GDM1 (cell line): ENCODE measurements around the gene BRMS1L.
A peak's percentile ranks its signal among the peaks of the same experiment; 100 is the strongest.
"Not testable (repeated sequence)": the region's sequence is repeated elsewhere in the genome, so short reads cannot be mapped to it uniquely, and the experiment has no call there.

Experiments used
- DNase-seq: peaks from one replicate; lab custom pipeline; 2025; lab: John Stamatoyannopoulos, UW

BRMS1L gene

DNA sequence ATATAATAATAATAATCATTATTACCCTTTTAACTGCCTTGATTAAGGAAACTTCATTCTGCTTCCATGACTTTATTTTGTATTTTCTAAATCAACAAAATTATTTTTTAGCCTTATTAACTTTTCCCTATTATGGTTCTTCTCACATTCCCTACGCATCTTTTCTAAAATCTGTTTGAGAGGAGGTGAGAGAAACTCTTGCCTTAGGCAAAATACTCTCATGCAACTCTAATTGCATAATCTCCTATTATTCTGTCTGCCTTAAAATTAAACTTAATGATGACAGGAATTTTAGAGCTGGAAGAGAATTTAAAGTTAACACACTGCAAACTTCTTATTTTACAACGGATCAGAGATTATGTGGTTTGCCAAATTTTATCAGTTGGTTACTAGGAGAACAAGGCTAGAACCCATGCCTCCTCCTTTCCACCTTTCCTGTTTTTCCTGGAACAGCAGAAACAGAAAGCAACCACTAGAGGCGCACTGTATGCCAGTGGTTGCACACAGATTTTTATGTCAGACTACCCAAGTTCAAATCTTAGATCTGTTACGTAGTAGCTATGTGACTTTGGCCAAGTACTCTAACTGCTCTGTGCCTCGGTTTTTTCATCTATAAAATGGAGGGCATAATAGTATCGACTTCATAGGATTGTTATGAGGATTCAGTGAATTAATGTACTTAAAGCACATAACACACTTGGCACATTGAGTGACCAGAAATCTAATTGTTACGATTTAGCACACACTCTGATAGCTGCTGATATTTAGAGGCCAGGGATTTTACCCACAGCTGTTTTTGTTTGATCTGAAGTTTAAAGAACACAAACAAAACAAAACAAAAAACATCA lies 4.3 kb upstream of the BRMS1L start:
- DNase-seq = peak; percentile 12

- no peak for DNase-seq
Observed at GRCh38 chr14:35822501-35822900, 3.6 kb upstream of the BRMS1L start.

DNA sequence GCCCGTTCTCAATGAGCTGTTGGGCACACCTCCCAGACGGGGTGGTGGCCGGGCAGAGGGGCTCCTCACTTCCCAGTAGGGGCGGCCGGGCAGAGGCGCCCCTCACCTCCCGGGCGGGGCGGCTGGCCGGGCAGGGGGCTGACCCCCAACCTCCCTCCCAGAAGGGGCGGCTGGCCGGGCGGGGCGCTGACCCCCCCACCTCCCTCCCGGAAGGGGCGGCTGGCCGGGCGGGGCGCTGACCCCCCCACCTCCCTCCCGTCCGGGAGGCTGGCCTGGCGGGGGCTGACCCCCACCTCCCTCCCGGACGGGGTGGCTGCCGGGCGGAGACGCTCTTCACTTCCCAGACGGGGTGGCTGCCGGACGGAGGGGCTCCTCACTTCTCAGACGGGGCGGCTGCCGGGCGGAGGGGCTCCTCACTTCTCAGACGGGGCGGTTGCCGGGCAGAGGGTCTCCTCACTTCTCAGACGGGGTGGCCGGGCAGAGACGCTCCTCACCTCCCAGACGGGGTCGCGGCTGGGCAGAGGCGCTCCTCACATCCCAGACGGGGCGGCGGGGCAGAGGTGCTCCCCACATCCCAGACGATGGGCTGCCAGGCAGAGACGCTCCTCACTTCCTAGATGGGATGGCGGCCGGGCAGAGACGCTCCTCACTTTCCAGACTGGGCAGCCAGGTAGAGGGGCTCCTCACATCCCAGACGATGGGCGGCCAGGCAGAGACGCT lies 1.5 kb upstream of the BRMS1L start:
- DNase-seq = not testable (repeated sequence)

GRCh38 chr14:35825968-35826217 lies 245 bp upstream of the BRMS1L start:
- DNase-seq = no peak

DNA sequence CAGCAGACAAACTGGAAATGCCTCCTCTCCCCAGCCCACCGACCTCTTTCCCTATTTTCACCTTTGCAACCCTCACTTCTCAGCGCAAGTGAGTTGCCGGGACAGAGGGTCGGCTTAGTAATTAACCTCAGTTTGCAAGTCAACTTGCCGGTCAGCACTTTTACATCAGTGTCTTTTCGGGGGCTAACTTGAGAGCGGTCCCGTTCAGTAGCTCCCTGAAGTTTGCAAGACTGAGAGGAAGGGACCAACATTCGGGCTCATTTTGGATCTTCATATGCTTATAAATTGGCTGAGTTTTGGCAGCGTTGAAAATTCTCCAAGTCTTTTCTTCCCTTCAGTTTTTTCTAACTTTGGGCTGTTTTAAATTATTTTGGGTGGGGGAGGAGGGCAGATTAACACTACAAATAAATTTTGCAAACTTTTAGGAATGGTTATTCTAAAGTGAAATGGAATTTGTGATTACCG lies 846 bp downstream of the BRMS1L start:
- DNase-seq = no peak

- no peak for DNase-seq
Observed at GRCh38 chr14:35827678-35828472, 1.7 kb downstream of the BRMS1L start.

DNA sequence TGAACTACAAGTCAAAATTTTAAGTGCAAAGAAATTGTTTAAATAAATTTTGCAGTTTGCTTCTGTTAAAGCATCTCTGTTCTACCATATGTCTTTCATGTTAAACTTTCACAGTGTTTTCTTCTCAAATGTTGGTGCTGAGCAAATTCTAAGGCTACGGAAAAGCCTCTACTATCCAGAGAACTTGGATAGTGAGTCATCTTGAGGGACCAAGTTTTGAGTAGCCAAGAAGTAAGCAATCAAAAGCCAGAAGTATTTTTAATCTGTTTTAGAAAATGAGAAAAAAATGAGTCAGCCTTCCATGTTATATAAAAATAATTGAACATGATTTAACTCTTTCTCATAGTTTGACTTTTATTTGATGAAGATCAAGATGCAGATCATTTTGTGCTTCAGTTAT lies 3.3 kb downstream of the BRMS1L start:
- no peak for DNase-seq

DNA sequence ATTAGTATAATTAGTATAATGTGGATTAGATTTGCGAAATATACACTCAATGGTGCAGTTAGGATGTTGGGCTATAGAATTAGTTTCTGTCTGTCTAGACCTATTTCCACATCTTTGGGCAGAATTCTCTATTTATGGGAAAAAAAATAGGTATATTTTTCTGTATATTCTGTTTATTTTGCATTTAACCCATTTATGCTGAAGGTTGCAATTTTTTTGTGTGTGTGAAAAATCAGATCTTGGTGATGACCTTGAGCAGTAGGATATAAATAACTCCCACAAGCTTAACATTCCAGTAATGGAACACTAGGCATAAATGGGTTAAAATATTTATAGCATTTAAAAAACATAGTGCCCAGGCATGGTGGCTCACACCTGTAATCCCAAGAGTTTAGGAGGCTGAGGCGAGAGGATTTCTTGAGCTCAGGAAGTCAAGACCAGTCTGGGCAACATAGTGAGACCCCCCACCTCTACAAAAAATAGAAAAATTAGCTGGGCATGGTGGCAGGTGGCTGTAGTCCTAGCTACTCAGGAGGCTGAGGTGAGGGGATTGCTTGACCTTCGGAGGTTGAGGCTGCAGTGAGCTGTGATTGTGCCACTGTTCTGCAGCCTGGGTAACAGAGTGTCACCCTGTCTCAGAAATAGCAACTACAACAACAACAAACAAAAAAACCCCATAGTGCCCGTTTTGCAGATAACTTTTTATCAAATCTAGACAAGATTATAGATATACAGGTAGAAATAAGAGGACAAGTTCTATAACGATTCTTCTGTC lies 9.3 kb downstream of the BRMS1L start:
- DNase-seq = no peak

DNA sequence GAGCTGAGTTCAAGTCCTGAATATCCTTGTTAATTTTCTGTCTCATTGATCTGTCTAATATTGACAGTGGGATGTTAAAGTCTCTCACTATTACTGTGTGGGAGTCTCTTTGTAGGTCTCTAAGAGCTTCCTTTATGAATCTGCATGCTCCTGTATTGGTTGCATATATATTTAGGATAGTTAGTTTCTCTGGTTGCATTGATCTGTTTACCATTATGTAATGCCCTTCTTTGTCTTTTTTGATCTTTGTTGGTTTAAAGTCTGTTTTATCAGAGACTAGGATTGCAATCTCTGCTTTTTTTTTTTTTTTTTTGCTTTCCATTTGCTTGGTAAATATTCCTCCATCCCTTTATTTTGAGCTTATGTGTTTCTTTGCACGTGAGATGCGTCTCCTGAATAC lies 15.6 kb downstream of the BRMS1L start:
- not testable (repeated sequence) for DNase-seq

DNA sequence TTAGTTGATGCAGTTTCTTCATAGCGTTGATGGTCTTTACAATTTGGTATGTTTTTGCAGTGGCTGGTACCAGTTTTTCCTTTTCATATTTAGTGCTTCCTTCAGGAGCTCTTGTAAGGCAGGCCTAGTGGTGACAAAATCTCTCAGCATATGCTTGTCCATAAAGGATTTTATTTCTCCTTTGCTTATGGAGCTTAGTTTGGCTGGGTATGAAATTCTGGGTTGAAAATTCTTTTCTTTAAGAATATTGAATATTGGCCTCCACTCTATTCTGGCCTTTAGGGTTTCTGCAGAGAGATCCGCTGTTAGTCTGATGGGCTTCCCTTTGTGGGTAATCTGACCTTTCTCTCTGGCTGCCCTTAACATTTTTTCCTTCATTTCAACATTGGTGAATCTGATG lies 16.1 kb downstream of the BRMS1L start:
- not testable (repeated sequence) for DNase-seq

DNA sequence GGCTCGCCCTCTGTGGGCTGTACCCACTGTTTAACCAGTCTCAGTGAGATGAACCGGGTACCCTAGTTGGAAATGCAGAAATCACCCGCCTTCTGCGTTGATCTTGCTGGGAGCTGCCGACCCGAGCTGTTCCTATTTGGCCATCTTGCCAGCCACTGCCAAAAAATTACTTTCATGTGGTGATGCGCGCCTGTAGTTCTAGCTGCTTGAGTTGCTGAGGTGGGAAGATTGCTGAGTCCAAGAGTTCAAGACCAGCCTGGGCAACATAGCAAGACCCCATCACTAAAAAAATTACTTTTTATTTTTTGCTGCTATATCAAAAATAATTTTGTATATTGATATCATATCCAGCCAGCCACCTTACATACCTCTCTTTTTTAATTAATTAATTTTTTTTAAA lies 18.4 kb downstream of the BRMS1L start:
- DNase-seq = no peak

DNA sequence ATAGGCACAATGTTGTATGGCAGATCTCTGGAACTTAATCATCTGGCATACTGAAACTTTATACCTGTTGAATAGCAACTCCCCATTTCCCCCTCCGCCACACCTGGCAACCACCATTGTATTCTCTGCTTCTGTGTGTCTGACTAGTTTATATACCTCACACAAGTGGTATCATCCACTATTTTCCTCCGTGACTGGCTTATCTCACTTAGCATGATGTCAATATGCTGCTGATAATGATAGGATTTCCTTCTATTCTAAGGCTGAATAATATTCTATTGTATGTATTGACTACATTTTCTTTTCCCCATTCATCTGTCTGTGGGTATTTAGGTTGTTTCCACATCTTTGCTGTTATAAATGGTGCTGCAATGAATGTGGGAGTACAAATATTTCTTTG lies 21.5 kb downstream of the BRMS1L start:
- DNase-seq = no peak

- no peak for DNase-seq
Observed at GRCh38 chr14:35849122-35849521, 23.0 kb downstream of the BRMS1L start.

DNA sequence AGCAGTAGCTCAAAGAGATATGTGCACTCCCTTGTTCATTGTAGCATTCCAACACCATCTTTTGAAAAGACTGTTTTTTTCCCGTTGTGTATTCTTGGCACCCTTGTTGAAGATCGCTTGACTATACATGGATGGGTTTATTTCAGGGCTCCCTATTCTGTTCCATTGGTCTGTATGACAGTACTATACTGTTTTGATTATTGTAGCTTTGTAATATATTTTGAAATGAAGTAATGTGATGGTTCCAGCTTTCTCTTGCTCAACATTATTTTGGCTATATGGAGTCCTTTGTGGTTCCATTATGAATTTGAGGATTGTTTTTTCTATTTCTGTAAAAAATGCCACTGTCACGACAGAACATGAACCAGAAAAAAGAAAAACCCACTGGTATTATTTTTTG lies 25.7 kb downstream of the BRMS1L start:
- DNase-seq = no peak

GRCh38 chr14:35853225-35853624 lies 27.1 kb downstream of the BRMS1L start:
- no peak for DNase-seq

GRCh38 chr14:35854696-35855270 lies 28.6 kb downstream of the BRMS1L start:
- DNase-seq = no peak

DNA sequence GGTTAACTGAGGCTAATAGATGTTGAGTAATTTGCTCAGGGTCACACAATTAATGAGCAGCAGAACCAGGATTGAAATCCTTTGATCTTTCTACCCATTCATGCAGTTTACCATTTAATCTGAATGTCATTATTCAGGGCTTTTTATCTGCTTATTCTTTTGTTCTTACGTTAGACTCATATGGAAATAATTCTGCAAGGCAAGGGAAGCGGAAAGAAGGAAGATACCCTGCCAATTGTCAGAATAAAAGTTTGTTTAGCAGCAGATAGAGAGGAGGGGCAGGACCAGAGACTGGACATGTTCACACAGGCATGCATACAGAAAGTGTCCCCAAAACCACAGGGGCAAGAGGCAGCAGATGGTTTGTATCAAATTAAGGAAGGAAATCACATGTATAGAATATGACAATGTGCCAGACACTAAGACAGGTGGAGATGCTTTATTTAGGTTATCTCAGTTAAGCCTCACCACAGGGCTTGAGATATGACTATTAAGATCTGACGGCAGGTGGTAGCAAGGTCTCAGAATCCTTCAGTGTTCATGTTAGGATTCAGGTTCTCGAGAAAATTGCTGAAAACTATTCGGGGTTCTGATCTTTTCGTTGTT lies 29.8 kb downstream of the BRMS1L start:
- DNase-seq = peak; percentile 16

- DNase-seq = no peak
Observed at GRCh38 chr14:35858521-35859209, 32.5 kb downstream of the BRMS1L start.

DNA sequence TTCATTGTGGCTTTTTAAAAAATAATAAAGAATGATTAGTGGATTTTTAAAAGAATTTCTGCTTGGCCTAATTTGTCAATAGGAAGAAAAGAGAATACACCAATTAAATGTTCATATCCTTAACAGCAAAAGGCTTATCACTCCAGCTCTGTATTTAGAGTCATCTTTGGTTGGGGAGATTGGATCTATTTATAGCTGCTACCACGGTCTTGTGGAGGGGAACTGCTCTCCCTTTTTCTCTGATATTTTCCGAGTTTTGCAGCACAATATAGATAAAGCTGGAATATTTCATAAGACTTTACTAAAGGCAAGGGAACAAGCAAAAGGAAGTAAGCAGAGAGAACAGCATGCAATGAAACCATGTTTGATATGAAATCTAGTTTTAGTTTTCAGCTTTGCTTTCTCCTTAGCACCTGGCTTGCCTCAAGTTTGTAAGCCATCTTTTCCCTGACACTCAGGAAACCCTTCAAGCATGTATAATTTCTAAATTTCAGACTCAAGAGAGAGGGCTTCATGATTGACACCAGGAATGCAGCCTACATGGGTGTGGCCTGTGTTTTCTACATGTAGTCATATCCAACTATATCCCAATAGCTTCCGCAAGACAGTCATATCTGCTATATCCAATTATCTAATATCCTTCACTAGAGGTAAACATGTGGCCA lies 35.2 kb downstream of the BRMS1L start:
- no peak for DNase-seq
